HepG2 (cell line): ENCODE data around the gene WNK4. TPM values are rescaled to one million over a fixed set of nuclear protein-coding genes. Genes with fewer than 3 reads are reported as not detected.

Experiments used
- BCL6 ChIP-seq: IDR thresholded peaks from 2 replicates; pipeline ENCODE4 v1.6.1; 2016; ENCODE audit warnings: missing genetic modification reagents, missing compliant biosample characterization
- E2F1 ChIP-seq: sonication (generic); formaldehyde crosslinking; IDR thresholded peaks from 2 replicates; pipeline ENCODE4 v1.5.0; 2020; ENCODE audit warnings: missing genetic modification reagents
- EP300 ChIP-seq, 3 experiments: sonication (generic) in 1 of 3; formaldehyde crosslinking in 1 of 3; IDR thresholded peaks; 2 replicates each; pipeline versions ENCODE4 v1.5.1 to v1.6.1; 2011 to 2020; ENCODE audit warnings: low read depth in 2 of 3, low read length in 2 of 3, borderline replicate concordance in 1 of 3, improper control_type of control experiment in 1 of 3, mild to moderate bottlenecking in 1 of 3, missing genetic modification reagents in 1 of 3, moderate library complexity in 1 of 3
- GPN1 ChIP-seq: sonication (generic); formaldehyde crosslinking; IDR thresholded peaks from 2 replicates; pipeline ENCODE4 v1.5.1; 2020; ENCODE audit warnings: missing genetic modification reagents, borderline replicate concordance
- IKZF5 ChIP-seq: IDR thresholded peaks from 2 replicates; pipeline ENCODE4 v1.6.1; 2018; ENCODE audit warnings: missing genetic modification reagents, mild to moderate bottlenecking, missing compliant biosample characterization
- PLRG1 ChIP-seq: fragments of 450-650 bp; conservative IDR thresholded peaks from 2 replicates; pipeline ENCODE4 v1.6.1; 2016
- SOX13 ChIP-seq, 3 experiments: fragments of 450-650 bp in 1 of 3; sonication (generic) in 1 of 3; formaldehyde crosslinking in 1 of 3; IDR thresholded peaks in 2 of 3; conservative IDR thresholded peaks in 1 of 3; 2 replicates each; pipeline versions ENCODE4 v1.5.0 to v1.6.1; 2016 to 2020; ENCODE audit warnings: antibody characterized with exemption in 1 of 3, mild to moderate bottlenecking in 1 of 3, missing compliant biosample characterization in 1 of 3, missing genetic modification reagents in 1 of 3, moderate library complexity in 1 of 3
- ZBTB7A ChIP-seq: sonication (generic); formaldehyde crosslinking; IDR thresholded peaks from 2 replicates; pipeline ENCODE4 v1.8.0; 2022; ENCODE audit warnings: mild to moderate bottlenecking, missing genetic modification reagents
- ZKSCAN8 ChIP-seq: IDR thresholded peaks from 2 replicates; pipeline ENCODE4 v1.6.1; 2016; ENCODE audit warnings: borderline replicate concordance, missing genetic modification reagents, missing compliant biosample characterization
- ZMYM4 ChIP-seq: sonication (generic); formaldehyde crosslinking; IDR thresholded peaks from 2 replicates; pipeline ENCODE4 v1.8.1; 2023; ENCODE audit warnings: mild to moderate bottlenecking, missing genetic modification reagents
- ZNF501 ChIP-seq: sonication (generic); formaldehyde crosslinking; IDR thresholded peaks from 2 replicates; pipeline ENCODE4 v1.5.1; 2020; ENCODE audit warnings: mild to moderate bottlenecking, moderate library complexity, missing genetic modification reagents
- ZNF567 ChIP-seq: sonication (generic); formaldehyde crosslinking; IDR thresholded peaks from 2 replicates; pipeline ENCODE4 v1.8.1; 2023; ENCODE audit warnings: mild to moderate bottlenecking, missing genetic modification reagents, borderline replicate concordance
- ZNF605 ChIP-seq: sonication (generic); formaldehyde crosslinking; IDR thresholded peaks from 2 replicates; pipeline ENCODE4 v1.8.0; 2022; ENCODE audit warnings: mild to moderate bottlenecking, missing genetic modification reagents
- ZNF788 ChIP-seq: sonication (generic); formaldehyde crosslinking; IDR thresholded peaks from 2 replicates; pipeline ENCODE4 v1.5.0; 2020; ENCODE audit warnings: mild to moderate bottlenecking, missing genetic modification reagents, borderline replicate concordance
- ZNF800 ChIP-seq: sonication (generic); formaldehyde crosslinking; IDR thresholded peaks from 2 replicates; pipeline ENCODE4 v1.4.0; 2020; ENCODE audit warnings: missing genetic modification reagents
- polyA plus RNA-seq, 8 experiments: library from polyadenylated mRNA; depleted of rRNA in 3 of 8; stranded (reverse) in 7 of 8; unstranded in 1 of 8; fragments of >200 nt; fragmentation: Illumina TruSeq in 4 of 8; extraction: Trizol in 4 of 8; gene quantifications; 2 replicates each; pipeline versions ENCODE4 v1.2.1 to v1.2.3, GENCODE V29; 2011 to 2016; ENCODE audit warnings: low read depth in 4 of 8, missing spikeins in 1 of 8, mixed read lengths in 1 of 8; ENCODE audit not compliant: insufficient read depth in 1 of 8
- total RNA-seq, 5 experiments: library from RNA; depleted of rRNA; stranded (reverse); fragments of >200 nt; fragmentation: Illumina TruSeq; extraction: Trizol; gene quantifications; 2 replicates each; pipeline ENCODE4 v1.2.3, GENCODE V29; 2016; ENCODE audit warnings: low read depth in 1 of 5
- TF ChIP-seq, protein P1 (sequence below): IDR thresholded peaks from 2 replicates; pipeline ENCODE4 v1.6.1; 2016; ENCODE audit warnings: mild to moderate bottlenecking
- TF ChIP-seq, protein P2 (sequence below): sonication (generic); formaldehyde crosslinking; conservative IDR thresholded peaks from 2 replicates; pipeline ENCODE4 v1.4.0; 2020; ENCODE audit warnings: mild to moderate bottlenecking, missing genetic modification reagents, moderate library complexity

The WNK4 gene
- total and polyA plus RNA-seq, 2 of the 13 experiments (the other 11 are each of a cell fraction or from before 2014, with no cell fraction given) = 2.7 to 13.7 TPM

DNA sequence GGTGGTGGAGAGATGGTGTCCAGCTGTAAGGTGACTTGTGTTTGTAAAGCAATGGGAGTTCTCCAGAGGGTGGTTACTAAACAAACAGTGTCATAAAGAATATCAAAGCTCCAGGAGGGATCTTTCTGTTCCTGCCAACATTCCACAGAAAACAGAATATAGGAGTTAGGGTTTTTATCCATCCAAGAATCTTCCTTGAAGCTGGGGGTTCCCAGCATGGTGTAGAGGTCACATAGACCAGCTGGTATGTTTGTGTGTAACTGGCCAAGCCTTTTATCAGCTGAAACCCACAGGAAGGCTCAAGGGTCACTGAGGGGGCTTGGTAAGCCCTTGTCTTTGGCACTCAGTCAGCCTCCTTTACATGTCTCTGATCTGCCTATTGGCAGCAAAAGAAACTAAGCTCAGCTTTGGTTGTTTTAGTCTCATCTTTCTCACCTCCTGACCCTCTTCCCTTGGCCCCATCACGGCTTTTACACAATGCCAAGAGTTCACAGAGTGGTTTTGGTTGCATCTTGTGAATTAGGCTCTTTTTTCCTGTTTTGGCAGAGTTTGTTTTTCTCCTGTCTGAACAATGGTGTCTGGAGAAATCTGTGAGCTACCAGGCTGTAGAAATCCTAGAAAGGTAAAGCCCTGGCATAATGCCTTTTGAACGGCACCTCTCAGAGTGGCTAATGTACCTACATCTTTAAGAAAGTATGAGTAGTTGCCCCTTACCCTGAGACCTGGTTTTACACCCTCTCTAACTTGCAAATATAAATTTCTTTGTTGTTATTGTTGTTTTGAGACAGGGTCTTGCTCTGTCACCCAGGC, 22.9 kb downstream of the WNK4 start (continued):
- 0 out of 2 replicates have a peak, but pooled peaks have one; percentile 25 for TF ChIP-seq ZNF800 (CRISPR knock-in tag)
- peak; percentile 75 for TF ChIP-seq IKZF5 (CRISPR knock-in tag)
- TF ChIP-seq ZKSCAN8 = no peak
- peak; percentile 37; the same call in 1 of the 2 replicates for TF ChIP-seq ZMYM4 (CRISPR knock-in tag)
- no peak for TF ChIP-seq E2F1 (CRISPR knock-in tag)
- no peak for TF ChIP-seq SOX13 (IDR thresholded peaks at IDR 0.05)
- peak in 1 of 2 experiments; percentile 67; a peak in 1 of 4 replicates for TF ChIP-seq SOX13 (CRISPR knock-in tag; conservative IDR thresholded peaks at IDR 0.05 in 1 of 2, IDR thresholded peaks at IDR 0.05 in 1 of 2)
- peak; percentile 87 for TF ChIP-seq BCL6
- no peak for TF ChIP-seq ZNF567 (CRISPR knock-in tag)
- TF ChIP-seq ZNF788 = peak; percentile 26; the same call in 1 of the 2 replicates
- TF ChIP-seq EP300 (IDR thresholded peaks at IDR 0.05; ENCODE audit: low read depth in 2 of 2, low read length in 2 of 2) = peak in 1 of 2 experiments; percentile 57; a peak in 1 of 4 replicates
- no peak; the same call in 1 of the 2 replicates for TF ChIP-seq EP300 (CRISPR knock-in tag; IDR thresholded peaks at IDR 0.05; ENCODE audit: borderline replicate concordance)
- TF ChIP-seq GPN1 (CRISPR knock-in tag) = no peak
- TF ChIP-seq ZNF605 (CRISPR knock-in tag) = peak; percentile 67
- TF ChIP-seq, protein P1, sequence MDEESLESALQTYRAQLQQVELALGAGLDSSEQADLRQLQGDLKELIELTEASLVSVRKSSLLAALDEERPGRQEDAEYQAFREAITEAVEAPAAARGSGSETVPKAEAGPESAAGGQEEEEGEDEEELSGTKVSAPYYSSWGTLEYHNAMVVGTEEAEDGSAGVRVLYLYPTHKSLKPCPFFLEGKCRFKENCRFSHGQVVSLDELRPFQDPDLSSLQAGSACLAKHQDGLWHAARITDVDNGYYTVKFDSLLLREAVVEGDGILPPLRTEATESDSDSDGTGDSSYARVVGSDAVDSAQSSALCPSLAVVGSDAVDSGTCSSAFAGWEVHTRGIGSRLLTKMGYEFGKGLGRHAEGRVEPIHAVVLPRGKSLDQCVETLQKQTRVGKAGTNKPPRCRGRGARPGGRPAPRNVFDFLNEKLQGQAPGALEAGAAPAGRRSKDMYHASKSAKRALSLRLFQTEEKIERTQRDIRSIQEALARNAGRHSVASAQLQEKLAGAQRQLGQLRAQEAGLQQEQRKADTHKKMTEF (CRISPR knock-in tag) = peak; percentile 35; the same call in 1 of the 2 replicates
- 0 out of 2 replicates have a peak, but pooled peaks have one; percentile 29 for TF ChIP-seq ZNF501
- no peak for TF ChIP-seq PLRG1
- TF ChIP-seq ZBTB7A (CRISPR knock-in tag) = peak; percentile 91
- TF ChIP-seq, protein P2, sequence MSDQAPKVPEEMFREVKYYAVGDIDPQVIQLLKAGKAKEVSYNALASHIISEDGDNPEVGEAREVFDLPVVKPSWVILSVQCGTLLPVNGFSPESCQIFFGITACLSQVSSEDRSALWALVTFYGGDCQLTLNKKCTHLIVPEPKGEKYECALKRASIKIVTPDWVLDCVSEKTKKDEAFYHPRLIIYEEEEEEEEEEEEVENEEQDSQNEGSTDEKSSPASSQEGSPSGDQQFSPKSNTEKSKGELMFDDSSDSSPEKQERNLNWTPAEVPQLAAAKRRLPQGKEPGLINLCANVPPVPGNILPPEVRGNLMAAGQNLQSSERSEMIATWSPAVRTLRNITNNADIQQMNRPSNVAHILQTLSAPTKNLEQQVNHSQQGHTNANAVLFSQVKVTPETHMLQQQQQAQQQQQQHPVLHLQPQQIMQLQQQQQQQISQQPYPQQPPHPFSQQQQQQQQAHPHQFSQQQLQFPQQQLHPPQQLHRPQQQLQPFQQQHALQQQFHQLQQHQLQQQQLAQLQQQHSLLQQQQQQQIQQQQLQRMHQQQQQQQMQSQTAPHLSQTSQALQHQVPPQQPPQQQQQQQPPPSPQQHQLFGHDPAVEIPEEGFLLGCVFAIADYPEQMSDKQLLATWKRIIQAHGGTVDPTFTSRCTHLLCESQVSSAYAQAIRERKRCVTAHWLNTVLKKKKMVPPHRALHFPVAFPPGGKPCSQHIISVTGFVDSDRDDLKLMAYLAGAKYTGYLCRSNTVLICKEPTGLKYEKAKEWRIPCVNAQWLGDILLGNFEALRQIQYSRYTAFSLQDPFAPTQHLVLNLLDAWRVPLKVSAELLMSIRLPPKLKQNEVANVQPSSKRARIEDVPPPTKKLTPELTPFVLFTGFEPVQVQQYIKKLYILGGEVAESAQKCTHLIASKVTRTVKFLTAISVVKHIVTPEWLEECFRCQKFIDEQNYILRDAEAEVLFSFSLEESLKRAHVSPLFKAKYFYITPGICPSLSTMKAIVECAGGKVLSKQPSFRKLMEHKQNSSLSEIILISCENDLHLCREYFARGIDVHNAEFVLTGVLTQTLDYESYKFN (CRISPR knock-in tag) = peak; percentile 87
